ENCODE results near the gene ZFP90.

- no peak for TF ChIP-seq CTCF (IDR thresholded peaks at IDR 0.05; ENCODE audit: low read depth, low read length)
- no peak for TF ChIP-seq EZH2phosphoT487 (IDR thresholded peaks at IDR 0.05; ENCODE audit: low read depth)
These were observed 42.4 kb upstream of the ZFP90 start for GRCh38 chr16:68496689-68497088.
